BE2C (cell line): ENCODE data around the gene SRSF5.

Source experiments
- DNase-seq: peaks from one replicate; pipeline ENCODE4 v3.0.0-alpha.2; 2020
- H3K27me3 ChIP-seq: fragments of 250-450 bp; sonication (Bioruptor Pico); 2 replicates; pipeline ENCODE4 v1.5.1; 2020; ENCODE audit warnings: mild to moderate bottlenecking
- H3K36me3 ChIP-seq: fragments of 250-450 bp; sonication (Bioruptor Pico); 2 replicates; pipeline ENCODE4 v1.5.1; 2020; ENCODE audit warnings: mild to moderate bottlenecking
- H3K4me1 ChIP-seq: fragments of 250-450 bp; sonication (Bioruptor Pico); 2 replicates; pipeline ENCODE4 v1.5.1; 2020
- H3K4me3 ChIP-seq: 2 replicates; pipeline ENCODE4 v1.5.1; 2011; ENCODE audit warnings: low read depth, low read length
- H3K9me3 ChIP-seq: fragments of 250-450 bp; sonication (Bioruptor Pico); 2 replicates; pipeline ENCODE4 v1.5.1; 2020
- CTCF ChIP-seq: IDR thresholded peaks from 2 replicates; pipeline ENCODE4 v1.5.1; 2012; ENCODE audit warnings: mild to moderate bottlenecking, low read depth, low read length

Gene SRSF5

GRCh38 chr14:69768873-69769272 is 1.9 kb downstream of the SRSF5 start:
- H3K4me1 ChIP-seq, result no peaks in the 10 kb centered on the region
- no peak for DNase-seq
- H3K4me3 ChIP-seq, result peak overlapping the region; percentile 100
- peaks cover 65% of the 10 kb centered on the region for H3K36me3 ChIP-seq
- no peaks in the 10 kb centered on the region for H3K9me3 ChIP-seq
- no peak for TF ChIP-seq CTCF
- H3K27me3 ChIP-seq, result no peaks in the 10 kb centered on the region

GRCh38 chr14:69769623-69770022 is 2.7 kb downstream of the SRSF5 start:
- no peaks in the 10 kb centered on the region for H3K9me3 ChIP-seq
- no peak overlapping the region for H3K4me3 ChIP-seq
- H3K27me3 ChIP-seq, result no peaks in the 10 kb centered on the region
- no peak for DNase-seq
- H3K4me1 ChIP-seq, result no peaks in the 10 kb centered on the region
- no peak for TF ChIP-seq CTCF
- H3K36me3 ChIP-seq, result peaks cover 71% of the 10 kb centered on the region

- Histone ChIP-seq H3K4me1 (no peaks in the 10 kb centered on the region), H3K4me3 (no peak overlapping the region), H3K27me3 (no peaks in the 10 kb centered on the region), H3K9me3 (no peaks in the 10 kb centered on the region), H3K36me3 (peaks cover 79% of the 10 kb centered on the region)
- DNase-seq, result no peak
- no peak for TF ChIP-seq CTCF
Observed at GRCh38 chr14:69770559-69770958, 3.6 kb downstream of the SRSF5 start.

GRCh38 chr14:69771136-69771535 is 4.2 kb downstream of the SRSF5 start:
- Histone ChIP-seq H3K36me3 (peaks cover 85% of the 10 kb centered on the region), H3K9me3 (no peaks in the 10 kb centered on the region), H3K27me3 (no peaks in the 10 kb centered on the region), H3K4me1 (no peaks in the 10 kb centered on the region), H3K4me3 (no peak overlapping the region)
- DNase-seq, result no peak
- TF ChIP-seq CTCF, result no peak

GRCh38 chr14:69772082-69773017 is 5.4 kb downstream of the SRSF5 start:
- H3K9me3 ChIP-seq, result no peaks in the 10 kb centered on the region

More at GRCh38 chr14:69772082-69773017, 5.4 kb downstream of the SRSF5 start:
- TF ChIP-seq CTCF, result no peak
- peaks cover 87% of the 10 kb centered on the region for H3K36me3 ChIP-seq
- no peak for DNase-seq
- no peak overlapping the region for H3K4me3 ChIP-seq
- H3K27me3 ChIP-seq, result no peaks in the 10 kb centered on the region
- H3K4me1 ChIP-seq, result no peaks in the 10 kb centered on the region
